ENCODE measurements around the gene TRPV4. TPM values are rescaled to one million over a fixed set of nuclear protein-coding genes. Genes with fewer than 3 reads are reported as not detected.

TRPV4 gene
- total RNA-seq, 1 donor from 2014 or later, result not detected

GRCh38 chr12:109808876-109809646 is 24.1 kb downstream of the TRPV4 start:
- intact Hi-C loops (cut with micrococcal nuclease), result no loop called here

GRCh38 chr12:109807954-109808643 is 25.1 kb downstream of the TRPV4 start:
- intact Hi-C loops (cut with micrococcal nuclease), result no loop called here

GRCh38 chr12:109804820-109805761 is 28.1 kb downstream of the TRPV4 start:
- intact Hi-C loops (cut with micrococcal nuclease), result loop anchor here (1.0 to 2.0 kb wide), 5 partner anchors 40 to 296 kb away; partner anchors contain the start of gene GLTP

- intact Hi-C loops (cut with micrococcal nuclease), result loop anchor here (2.0 kb wide), 2 partner anchors 49 to 297 kb away; no protein-coding TSS in a partner anchor
Measured at GRCh38 chr12:109803678-109804077, 29.5 kb downstream of the TRPV4 start.

GRCh38 chr12:109802828-109803227 is 30.4 kb downstream of the TRPV4 start:
- intact Hi-C loops (cut with micrococcal nuclease), result no loop called here

- intact Hi-C loops (cut with micrococcal nuclease), result no loop called here
Measured at GRCh38 chr12:109800536-109800935, 32.7 kb downstream of the TRPV4 start.

- intact Hi-C loops (cut with micrococcal nuclease), result no loop called here
Measured at GRCh38 chr12:109798691-109799090, 34.5 kb downstream of the TRPV4 start.

GRCh38 chr12:109797905-109798669 is 35.1 kb downstream of the TRPV4 start:
- intact Hi-C loops (cut with micrococcal nuclease), result no loop called here

- intact Hi-C loops (cut with micrococcal nuclease), result no loop called here
Measured at GRCh38 chr12:109796057-109796456, 37.1 kb downstream of the TRPV4 start.

- intact Hi-C loops (cut with micrococcal nuclease), result no loop called here
Measured at GRCh38 chr12:109795023-109795422, 38.2 kb downstream of the TRPV4 start.

- intact Hi-C loops (cut with micrococcal nuclease), result no loop called here
Measured at GRCh38 chr12:109793826-109794501, 39.2 kb downstream of the TRPV4 start.

- intact Hi-C loops (cut with micrococcal nuclease), result no loop called here
Measured at GRCh38 chr12:109793411-109793810, 39.8 kb downstream of the TRPV4 start.

GRCh38 chr12:109792992-109793391 is 40.2 kb downstream of the TRPV4 start:
- intact Hi-C loops (cut with micrococcal nuclease), result no loop called here

GRCh38 chr12:109789526-109790048 is 43.6 kb downstream of the TRPV4 start:
- intact Hi-C loops (cut with micrococcal nuclease), result no loop called here

- intact Hi-C loops (cut with micrococcal nuclease), result no loop called here
Measured at GRCh38 chr12:109786799-109787198, 46.4 kb downstream of the TRPV4 start.

- intact Hi-C loops (cut with micrococcal nuclease), result no loop called here
Measured at GRCh38 chr12:109785854-109786253, 47.3 kb downstream of the TRPV4 start.

GRCh38 chr12:109783965-109784244 is 49.3 kb downstream of the TRPV4 start:
- intact Hi-C loops (cut with micrococcal nuclease), result no loop called here

GRCh38 chr12:109783135-109783964 is 49.8 kb downstream of the TRPV4 start:
- intact Hi-C loops (cut with micrococcal nuclease), result no loop called here

GRCh38 chr12:109782326-109782703 is 50.9 kb downstream of the TRPV4 start:
- intact Hi-C loops (cut with micrococcal nuclease), result no loop called here
